Panc1 (cell line): ENCODE data around the gene TARS1. TPM values are rescaled to one million over a fixed set of nuclear protein-coding genes. Genes with fewer than 3 reads are reported as not detected.
"Not testable (repeated sequence)": the region's sequence is repeated elsewhere in the genome, so short reads cannot be mapped to it uniquely, and the experiment has no call there.

Experiments
- ATAC-seq: fragments of 200-7000 bp; cut with Tn5 transposase; 2 replicates; pipeline ENCODE4 v1.9.1; 2020; ENCODE audit warnings: mild to moderate bottlenecking, moderate library complexity
- BruUV-seq: library from RNA; stranded (reverse); fragments of 400-500 nt; replicated peaks from 2 replicates; lab custom pipeline; 2021; lab: Mats Ljungman, UMichigan
- CTCF ChIA-PET: fragments of 300-600 bp; sonication (Branson Sonifier 250); formaldehyde crosslinking; loops from one replicate; lab custom pipeline; 2022; ENCODE audit warnings: antibody characterized with exemption; lab: Charles Lee
- POLR2A ChIA-PET: fragments of 300-600 bp; sonication (Branson Sonifier 250); formaldehyde crosslinking; loops from one replicate; lab custom pipeline; 2022; ENCODE audit warnings: antibody characterized with exemption; lab: Charles Lee
- DNase-seq: peaks from one replicate; pipeline ENCODE4 v3.0.0-alpha.2; 2010; ENCODE audit warnings: low read depth, low spot score
- H3K27ac ChIP-seq: 2 replicates; pipeline ENCODE4 v1.5.1; 2011; ENCODE audit warnings: mild to moderate bottlenecking, low read length, inconsistent platforms
- H3K27me3 ChIP-seq: fragments of 200-500 bp; sonication (Bioruptor generic); 2 replicates; pipeline ENCODE4 v1.6.0; 2014; ENCODE audit warnings: low read length, inconsistent platforms; ENCODE audit not compliant: control insufficient read depth, insufficient read depth
- H3K36me3 ChIP-seq: fragments of 200-500 bp; sonication (Bioruptor generic); 2 replicates; pipeline ENCODE4 v1.5.1; 2014; ENCODE audit warnings: inconsistent platforms, mild to moderate bottlenecking, low read length, moderate library complexity; ENCODE audit not compliant: control insufficient read depth, insufficient read depth
- H3K4me1 ChIP-seq: 2 replicates; pipeline ENCODE4 v1.5.1; 2011; ENCODE audit warnings: inconsistent platforms, mild to moderate bottlenecking, low read length, moderate library complexity; ENCODE audit not compliant: control insufficient read depth, insufficient read depth
- H3K4me3 ChIP-seq, 2 experiments: 2 replicates each; pipeline ENCODE4 v1.5.1; 2011 to 2012; ENCODE audit warnings: low read depth in 2 of 2, low read length in 2 of 2, mild to moderate bottlenecking in 2 of 2, inconsistent platforms in 1 of 2, moderate library complexity in 1 of 2
- H3K9me3 ChIP-seq: fragments of 200-500 bp; sonication (Bioruptor generic); 2 replicates; pipeline ENCODE4 v1.5.1; 2014; ENCODE audit warnings: low read depth, mild to moderate bottlenecking, inconsistent platforms, low read length, moderate library complexity; ENCODE audit not compliant: control insufficient read depth, insufficient read depth
- CTCF ChIP-seq: fragments of 450-650 bp; IDR thresholded peaks from 2 replicates; pipeline ENCODE4 v1.5.1; 2017; ENCODE audit warnings: mild to moderate bottlenecking
- POLR2AphosphoS5 ChIP-seq: IDR thresholded peaks from 2 replicates; pipeline ENCODE4 v1.6.1; 2012; ENCODE audit warnings: mild to moderate bottlenecking, low read depth, low read length, moderate library complexity
- REST ChIP-seq, 2 experiments: IDR thresholded peaks; 2 replicates each; pipeline ENCODE4 v1.6.1; 2011 to 2012; ENCODE audit warnings: low read depth in 2 of 2, control low read depth in 1 of 2, low read length in 1 of 2, mild to moderate bottlenecking in 1 of 2, moderate library complexity in 1 of 2; ENCODE audit not compliant: insufficient read depth in 1 of 2
- SIN3A ChIP-seq: IDR thresholded peaks from 2 replicates; pipeline ENCODE4 v1.6.1; 2012; ENCODE audit warnings: low read depth, mild to moderate bottlenecking, low read length, moderate library complexity, borderline replicate concordance; ENCODE audit not compliant: insufficient read depth
- TCF7L2 ChIP-seq: IDR thresholded peaks from 2 replicates; pipeline ENCODE4 v1.6.1; 2011; ENCODE audit warnings: mild to moderate bottlenecking, low read depth, low read length, inconsistent platforms
- in situ Hi-C: cut with HindIII; loops from 2 replicates; pipeline ENCODE4 v1.10.0; 2016; ENCODE audit warnings: low sequenced_read_pairs, low pct_unique_long_range_greater_than_20kb
- intact Hi-C: fragments of 100-400 bp; cut with micrococcal nuclease; formaldehyde crosslinking; loops from one replicate; pipeline ENCODE4 v1.10.0; 2022; ENCODE audit not compliant: unreplicated experiment
- total RNA-seq: library from RNA; stranded (reverse); gene quantifications from one replicate; pipeline ENCODE4 v1.2.1, GENCODE V29; 2021; ENCODE audit not compliant: unreplicated experiment

The TARS1 gene
- total RNA-seq, 1 experiment from 2014 or later = 258 TPM

GRCh38 chr5:33513462-33514185, 72.9 kb downstream of the TARS1 start:
- no peaks in the 10 kb centered on the region for H3K27me3 ChIP-seq
- H3K4me1 ChIP-seq = no peaks in the 10 kb centered on the region
- TF ChIP-seq CTCF (no peak), POLR2AphosphoS5 (no peak), TCF7L2 (no peak), REST (IDR thresholded peaks at IDR 0.05; ENCODE audit: insufficient read depth in 1 of 2, low read depth in 2 of 2, low read length in 1 of 2) (no peak), SIN3A (no peak)
- no peak for DNase-seq
- H3K9me3 ChIP-seq = no peaks in the 10 kb centered on the region
- ATAC-seq = no peak
- no peak overlapping the region for H3K4me3 ChIP-seq
- intact Hi-C loops (no loop called here), in situ Hi-C loops (no loop called here)
- H3K27ac ChIP-seq = no peak overlapping the region
- no TSS peak for BruUV-seq
- H3K36me3 ChIP-seq = no peaks in the 10 kb centered on the region
- POLR2A ChIA-PET = no interaction called here
- CTCF ChIA-PET = no interaction called here

DNA sequence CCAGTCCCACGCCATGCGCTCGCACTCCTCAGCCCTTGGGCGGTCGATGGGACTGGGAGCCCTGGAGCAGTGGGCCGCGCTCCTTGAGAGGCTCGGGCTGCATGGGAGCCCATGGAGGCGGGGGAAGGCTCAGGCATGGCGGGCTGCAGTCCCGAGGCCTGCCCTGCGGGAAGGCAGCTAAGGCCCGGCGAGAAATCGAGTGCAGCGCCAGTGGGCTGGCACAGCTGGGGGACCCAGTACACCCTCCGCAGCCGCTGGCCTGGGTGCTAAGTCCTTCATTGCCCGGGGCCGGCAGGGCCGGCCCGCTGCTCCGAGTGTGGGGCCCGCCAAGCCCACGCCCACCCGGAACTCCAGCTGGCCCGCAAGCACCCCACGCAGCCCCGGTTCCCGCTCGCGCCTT, 74.6 kb downstream of the TARS1 start:
- ATAC-seq, intact Hi-C loops, BruUV-seq, H3K4me3 ChIP-seq, DNase-seq, in situ Hi-C loops, H3K27me3 ChIP-seq, POLR2A ChIA-PET, H3K4me1 ChIP-seq, H3K36me3 ChIP-seq, H3K27ac ChIP-seq, CTCF ChIA-PET, H3K9me3 ChIP-seq: not testable (repeated sequence)

DNA sequence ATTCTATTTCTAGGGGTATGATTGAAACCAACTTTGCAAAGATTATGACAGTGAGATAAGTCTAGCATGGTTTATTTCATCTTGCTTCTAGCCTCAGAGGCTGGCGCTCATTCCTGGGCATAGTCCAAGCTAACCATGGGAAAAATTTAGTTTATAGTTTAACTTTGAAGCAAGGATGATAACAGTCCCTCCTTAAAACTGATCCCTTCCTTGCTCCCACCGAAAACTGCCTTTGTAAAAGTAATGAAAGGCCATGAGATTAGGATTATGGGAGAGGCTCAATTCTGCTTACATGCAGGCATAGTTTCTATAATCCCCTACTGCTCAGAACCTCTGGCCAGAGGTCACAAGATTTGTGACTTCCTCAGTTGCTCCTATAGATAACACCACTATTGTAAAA, 75.7 kb downstream of the TARS1 start:
- H3K27me3 ChIP-seq = no peaks in the 10 kb centered on the region
- no peak overlapping the region for H3K4me3 ChIP-seq
- no peaks in the 10 kb centered on the region for H3K36me3 ChIP-seq
- in situ Hi-C loops = no loop called here
- no peak overlapping the region for H3K27ac ChIP-seq
- intact Hi-C loops = no loop called here
- ATAC-seq (no peak), DNase-seq (no peak)
- no peaks in the 10 kb centered on the region for H3K9me3 ChIP-seq
- BruUV-seq = no TSS peak
- CTCF ChIA-PET = no interaction called here
- H3K4me1 ChIP-seq = no peaks in the 10 kb centered on the region
- TF ChIP-seq SIN3A (no peak), CTCF (no peak), REST (IDR thresholded peaks at IDR 0.05; ENCODE audit: insufficient read depth in 1 of 2, low read depth in 2 of 2, low read length in 1 of 2) (no peak), TCF7L2 (no peak), POLR2AphosphoS5 (no peak)
- POLR2A ChIA-PET = no interaction called here
